B cell (primary cell): Measurements from ENCODE around the gene UNCX. TPM values are rescaled to one million over a fixed set of nuclear protein-coding genes. Genes with fewer than 3 reads are reported as not detected.

ENCODE experiments used
- ATAC-seq: fragments of 200-7000 bp; cut with Tn5 transposase; one replicate; pipeline ENCODE4 v1.10.0; 2021; ENCODE audit warnings: low read depth, mild to moderate bottlenecking, moderate number of reproducible peaks, moderate library complexity
- CTCF ChIA-PET: fragments of 350-600 bp; sonication (Branson Sonifier 250); formaldehyde crosslinking; loops from one replicate; lab custom pipeline; 2021; ENCODE audit warnings: antibody characterized with exemption, inconsistent platforms; lab: Charles Lee
- POLR2A ChIA-PET: fragments of 350-600 bp; sonication (Branson Sonifier 250); formaldehyde crosslinking; loops from one replicate; lab custom pipeline; 2021; ENCODE audit warnings: antibody characterized with exemption; lab: Charles Lee
- DNase-seq: peaks from one replicate; pipeline ENCODE4 v3.0.0; 2013
- H2AFZ ChIP-seq: 2 replicates; pipeline ENCODE4 v1.6.1; 2012; ENCODE audit warnings: mild to moderate bottlenecking, low read depth, low read length; ENCODE audit not compliant: insufficient read depth, poor library complexity, severe bottlenecking
- H3K27ac ChIP-seq, 2 donors: 1 replicate in 1 of 2; 2 replicates in 1 of 2; pipeline ENCODE4 v1.5.1; 2012 to 2013; ENCODE audit warnings: low read length in 2 of 2, mild to moderate bottlenecking in 2 of 2, moderate library complexity in 1 of 2
- H3K27me3 ChIP-seq, 4 experiments: fragments of 200-600 bp in 1 of 4; sonication (generic) in 1 of 4; replicated peaks in 1 of 4; 1 replicate in 2 of 4; 2 replicates in 2 of 4; pipeline versions ENCODE4 v1.6.1 to v1.7.0; 2013 to 2016; ENCODE audit warnings: low read length in 3 of 4, mild to moderate bottlenecking in 2 of 4, mixed read lengths in 1 of 4, moderate library complexity in 1 of 4; ENCODE audit not compliant: insufficient read depth in 4 of 4, control insufficient read depth in 3 of 4; ENCODE audit errors: control extremely low read depth in 1 of 4
- H3K36me3 ChIP-seq, 2 experiments: replicated peaks in 1 of 2; 1 replicate in 1 of 2; 2 replicates in 1 of 2; pipeline versions ENCODE4 v1.6.1 to v1.7.1; 2013; ENCODE audit warnings: low read length in 1 of 2; ENCODE audit not compliant: insufficient read depth in 2 of 2, control insufficient read depth in 1 of 2; ENCODE audit errors: control extremely low read depth in 1 of 2, extremely low read depth in 1 of 2
- H3K4me1 ChIP-seq, 2 donors: fragments of 200-600 bp in 1 of 2; sonication (generic) in 1 of 2; 1 replicate in 1 of 2; 2 replicates in 1 of 2; pipeline versions ENCODE4 v1.5.1 to v1.6.1; 2013 to 2017; ENCODE audit warnings: low read length in 2 of 2; ENCODE audit not compliant: control insufficient read depth in 2 of 2, insufficient read depth in 2 of 2
- H3K4me2 ChIP-seq: replicated peaks from 2 replicates; pipeline ENCODE3; 2012; ENCODE audit warnings: mild to moderate bottlenecking, low read depth, low read length; ENCODE audit not compliant: poor library complexity, severe bottlenecking
- H3K4me3 ChIP-seq, 5 experiments: fragments of 200-600 bp in 1 of 5; sonication (generic) in 1 of 5; 1 replicate in 3 of 5; 2 replicates in 2 of 5; pipeline versions ENCODE4 v1.5.1 to v1.7.0; 2011 to 2016; ENCODE audit warnings: low read length in 4 of 5, mild to moderate bottlenecking in 4 of 5, low read depth in 2 of 5, control low read depth in 1 of 5, moderate library complexity in 1 of 5; ENCODE audit not compliant: insufficient read depth in 1 of 5; ENCODE audit errors: control extremely low read depth in 1 of 5, extremely low read depth in 1 of 5
- H3K79me2 ChIP-seq: fragments of 200-600 bp; sonication (generic); one replicate; pipeline ENCODE4 v1.6.0; 2016; ENCODE audit warnings: low read length; ENCODE audit not compliant: control insufficient read depth, insufficient read depth
- H3K9ac ChIP-seq: fragments of 200-600 bp; sonication (generic); 2 replicates; pipeline ENCODE4 v1.6.1; 2017; ENCODE audit warnings: mild to moderate bottlenecking, low read length, moderate library complexity
- H3K9me3 ChIP-seq, 3 donors: one replicate each; pipeline versions ENCODE4 v1.6.1 to v1.7.1; 2013; ENCODE audit warnings: low read length in 2 of 3; ENCODE audit not compliant: control insufficient read depth in 2 of 3, insufficient read depth in 1 of 3; ENCODE audit errors: control extremely low read depth in 1 of 3
- H4K20me1 ChIP-seq: 2 replicates; pipeline ENCODE4 v1.6.0; 2012; ENCODE audit warnings: mild to moderate bottlenecking, low read length; ENCODE audit not compliant: insufficient read depth, control insufficient read depth, poor library complexity, severe bottlenecking
- H3K27ac Mint-ChIP-seq: one replicate; pipeline ENCODE4 v1.8.0; 2021; ENCODE audit warnings: mixed read lengths
- H3K27me3 Mint-ChIP-seq: one replicate; pipeline ENCODE4 v1.8.0; 2021; ENCODE audit warnings: mixed read lengths
- H3K4me1 Mint-ChIP-seq: one replicate; pipeline ENCODE4 v1.8.0; 2021; ENCODE audit warnings: mixed read lengths
- H3K4me3 Mint-ChIP-seq: one replicate; pipeline ENCODE4 v1.8.0; 2021; ENCODE audit warnings: mixed read lengths
- H3K9me3 Mint-ChIP-seq: one replicate; pipeline ENCODE4 v1.8.0; 2022; ENCODE audit warnings: mixed read lengths; ENCODE audit not compliant: insufficient read depth
- CTCF ChIP-seq: fragments of 200-600 bp; IDR thresholded peaks from one replicate; pipeline ENCODE4 v1.8.0; 2022; ENCODE audit warnings: antibody characterized with exemption, mild to moderate bottlenecking
- EZH2 ChIP-seq: IDR thresholded peaks from 2 replicates; pipeline ENCODE4 v1.6.1; 2012; ENCODE audit warnings: borderline replicate concordance, low read depth, mild to moderate bottlenecking, moderate library complexity, low read length; ENCODE audit not compliant: insufficient read depth, poor library complexity, severe bottlenecking
- WGBS: methylation state at CpG from one replicate; pipeline ENCODE4 v1.1.5; 2013; ENCODE audit warnings: missing lambda C conversion rate; ENCODE audit not compliant: insufficient coverage; 5-methylcytosine and 5-hydroxymethylcytosine counted together
- intact Hi-C: fragments of 100-400 bp; cut with micrococcal nuclease; formaldehyde crosslinking; loops from one replicate; pipeline ENCODE4 v1.10.0; 2022
- polyA plus RNA-seq: library from polyadenylated mRNA; depleted of rRNA; stranded (reverse); fragments of >200 nt; gene quantifications from 2 replicates; pipeline ENCODE4 v1.2.3, GENCODE V29; 2012
- total RNA-seq, 2 donors: library from RNA; stranded (reverse); fragments of 120-200 nt in 1 of 2; gene quantifications; 1 replicate in 1 of 2; 2 replicates in 1 of 2; pipeline versions ENCODE4 v1.2.3 to v1.2.4, GENCODE V29; 2013 to 2022

UNCX gene
- total and polyA plus RNA-seq, 2 donors (not counting 1 experiment from before 2014, with no cell fraction given) = not detected

- TF ChIP-seq CTCF (no peak), EZH2 (no peak)
- ChIA-PET CTCF (interaction anchor here (1.0 kb wide), 1 partner anchor 8 kb away, joined by 3 read pairs; no protein-coding TSS in a partner anchor), POLR2A (no interaction called here)
- Histone ChIP-seq H3K27ac (peak overlapping the region in 1 of 2 donors; percentile 74), H3K36me3 (no peaks in the 10 kb centered on the region), H3K4me1 (no peaks in the 10 kb centered on the region), H3K4me2 (no peak overlapping the region), H3K4me3 (no peak overlapping the region), H4K20me1 (no peaks in the 10 kb centered on the region), H3K9me3 (peaks cover 0 to 17% (median 5%) of the 10 kb centered on the region in 3 donors), H3K79me2 (no peaks in the 10 kb centered on the region), H3K27me3 (peaks cover 0 to 25% (median 4%) of the 10 kb centered on the region in 4 experiments), H3K9ac (no peak overlapping the region), H2AFZ (no peak overlapping the region)
- Mint-ChIP-seq H3K4me1 (peaks cover 1% of the 10 kb centered on the region), H3K4me3 (no peak overlapping the region), H3K27ac (no peak overlapping the region), H3K27me3 (peaks cover 22% of the 10 kb centered on the region), H3K9me3 (peaks cover 2% of the 10 kb centered on the region)
- no peak for DNase-seq
- WGBS = 73% methylated on average over 3 of the region's 6 CpGs
- ATAC-seq = no peak
- intact Hi-C loops = no loop called here
These were observed 43.9 kb upstream of the UNCX start for GRCh38 chr7:1188720-1189294.

GRCh38 chr7:1189986-1190772, 42.5 kb upstream of the UNCX start:
- H3K36me3 ChIP-seq = no peaks in the 10 kb centered on the region
- Mint-ChIP-seq H3K4me3 (no peak overlapping the region), H3K4me1 (peaks cover 1% of the 10 kb centered on the region), H3K27ac (no peak overlapping the region), H3K9me3 (peaks cover 2% of the 10 kb centered on the region), H3K27me3 (peaks cover 24% of the 10 kb centered on the region)
- H3K4me1 ChIP-seq = no peaks in the 10 kb centered on the region
- TF ChIP-seq EZH2 (no peak), CTCF (no peak)
- H3K79me2 ChIP-seq = no peaks in the 10 kb centered on the region
- H3K27me3 ChIP-seq = peaks cover 0 to 32% (median 4%) of the 10 kb centered on the region in 4 experiments
- no peak overlapping the region for H3K9ac ChIP-seq
- no peak overlapping the region for H3K4me3 ChIP-seq
- no peak overlapping the region for H3K4me2 ChIP-seq
- peaks cover 0 to 17% (median 5%) of the 10 kb centered on the region in 3 donors for H3K9me3 ChIP-seq
- no peak for ATAC-seq
- H3K27ac ChIP-seq = no peak overlapping the region
- intact Hi-C loops = loop anchor here (5.0 kb wide), 1 partner anchor 242 kb away; no protein-coding TSS in a partner anchor
- 97% methylated on average over 9 of the region's 10 CpGs for whole genome bisulfite sequencing
- ChIA-PET POLR2A (no interaction called here), CTCF (interaction anchor here (1.0 kb wide), 1 partner anchor 10 kb away, joined by 3 read pairs; no protein-coding TSS in a partner anchor)
- H2AFZ ChIP-seq = no peak overlapping the region
- H4K20me1 ChIP-seq = no peaks in the 10 kb centered on the region
- DNase-seq = no peak
